Liver (tissue), 9 donors: ENCODE data around the gene SLC25A17. TPM values are rescaled to one million over a fixed set of nuclear protein-coding genes. Genes with fewer than 3 reads are reported as not detected.

ENCODE experiments used
- DNase-seq: peaks from one replicate; pipeline ENCODE4 v3.0.0-alpha.2; 2017; ENCODE audit warnings: low spot score
- H3K27ac ChIP-seq, 2 donors: one replicate each; pipeline ENCODE4 v1.7.0; 2013; ENCODE audit warnings: inconsistent platforms in 2 of 2, low read length in 2 of 2, control low read depth in 1 of 2, low read depth in 1 of 2, mild to moderate bottlenecking in 1 of 2
- H3K27me3 ChIP-seq, 4 donors: one replicate each; pipeline versions ENCODE4 v1.6.1 to v1.7.0; 2013; ENCODE audit warnings: low read length in 3 of 4, inconsistent platforms in 1 of 4, mild to moderate bottlenecking in 1 of 4, moderate library complexity in 1 of 4; ENCODE audit not compliant: control insufficient read depth in 4 of 4, insufficient read depth in 4 of 4
- H3K36me3 ChIP-seq, 4 donors: one replicate each; pipeline versions ENCODE4 v1.6.1 to v1.7.0; 2013; ENCODE audit warnings: low read length in 3 of 4, mild to moderate bottlenecking in 3 of 4, low read depth in 1 of 4, moderate library complexity in 1 of 4; ENCODE audit not compliant: control insufficient read depth in 4 of 4, insufficient read depth in 3 of 4
- H3K4me1 ChIP-seq, 4 donors: one replicate each; pipeline versions ENCODE4 v1.6.1 to v1.7.0; 2013; ENCODE audit warnings: low read length in 3 of 4, mild to moderate bottlenecking in 3 of 4, moderate library complexity in 1 of 4; ENCODE audit not compliant: control insufficient read depth in 4 of 4, insufficient read depth in 4 of 4
- H3K4me3 ChIP-seq, 3 donors: one replicate each; pipeline versions ENCODE4 v1.6.1 to v1.7.0; 2013; ENCODE audit warnings: low read length in 3 of 3, control low read depth in 1 of 3, low read depth in 1 of 3, mild to moderate bottlenecking in 1 of 3
- H3K9ac ChIP-seq, 2 donors: one replicate each; pipeline ENCODE4 v1.7.0; 2013; ENCODE audit warnings: low read length in 2 of 2, mild to moderate bottlenecking in 2 of 2, moderate library complexity in 2 of 2, control low read depth in 1 of 2, low read depth in 1 of 2
- H3K9me3 ChIP-seq, 4 donors: one replicate each; pipeline versions ENCODE4 v1.6.1 to v1.7.0; 2013; ENCODE audit warnings: low read length in 3 of 4; ENCODE audit not compliant: control insufficient read depth in 4 of 4
- EGR1 ChIP-seq, 2 donors: IDR thresholded peaks; 2 replicates each; pipeline ENCODE4 v1.6.1; 2016 to 2018; ENCODE audit warnings: antibody characterized with exemption in 2 of 2, low read depth in 2 of 2
- FOXA1 ChIP-seq: IDR thresholded peaks from 2 replicates; pipeline ENCODE4 v1.6.1; 2016; ENCODE audit warnings: antibody characterized with exemption
- FOXA2 ChIP-seq: IDR thresholded peaks from 2 replicates; pipeline ENCODE4 v1.6.1; 2016; ENCODE audit warnings: antibody characterized with exemption
- GABPA ChIP-seq, 2 donors: IDR thresholded peaks in 1 of 2; conservative IDR thresholded peaks in 1 of 2; 2 replicates each; pipeline ENCODE4 v1.6.1; 2016; ENCODE audit warnings: antibody characterized with exemption in 2 of 2, mild to moderate bottlenecking in 1 of 2, moderate library complexity in 1 of 2
- HNF4A ChIP-seq, 2 donors: conservative IDR thresholded peaks; 2 replicates each; pipeline ENCODE4 v1.6.1; 2016; ENCODE audit warnings: antibody characterized with exemption in 2 of 2, mild to moderate bottlenecking in 2 of 2
- HNF4G ChIP-seq: IDR thresholded peaks from 2 replicates; pipeline ENCODE4 v1.6.1; 2016; ENCODE audit warnings: antibody characterized with exemption
- JUND ChIP-seq, 2 donors: IDR thresholded peaks; 2 replicates each; pipeline ENCODE4 v1.6.1; 2016; ENCODE audit warnings: antibody characterized with exemption in 2 of 2
- NR2F2 ChIP-seq: IDR thresholded peaks from 2 replicates; pipeline ENCODE4 v1.6.1; 2016; ENCODE audit warnings: antibody characterized with exemption
- RAD21 ChIP-seq, 2 donors: IDR thresholded peaks; 2 replicates each; pipeline ENCODE4 v1.6.1; 2016; ENCODE audit warnings: antibody characterized with exemption in 2 of 2, mild to moderate bottlenecking in 2 of 2
- RXRA ChIP-seq, 2 donors: IDR thresholded peaks; 2 replicates each; pipeline ENCODE4 v1.6.1; 2017 to 2018; ENCODE audit warnings: antibody characterized with exemption in 2 of 2, mild to moderate bottlenecking in 1 of 2
- SP1 ChIP-seq: IDR thresholded peaks from 2 replicates; pipeline ENCODE4 v1.6.1; 2018; ENCODE audit warnings: antibody characterized with exemption, mild to moderate bottlenecking
- TAF1 ChIP-seq: conservative IDR thresholded peaks from 2 replicates; pipeline ENCODE4 v1.6.1; 2016; ENCODE audit warnings: antibody characterized with exemption, mild to moderate bottlenecking
- YY1 ChIP-seq: IDR thresholded peaks from 2 replicates; pipeline ENCODE4 v1.6.1; 2016; ENCODE audit warnings: antibody characterized with exemption, mild to moderate bottlenecking
- WGBS: extraction: QIAGEN DNeasy Blood & Tissue Kit; methylation state at CpG from one replicate; pipeline ENCODE4 v1.1.7; 2013; 5-methylcytosine and 5-hydroxymethylcytosine counted together
- polyA plus RNA-seq, 2 donors: library from polyadenylated mRNA; stranded (reverse) in 1 of 2; unstranded in 1 of 2; fragments of 200-250 nt in 1 of 2; fragments of >200 nt in 1 of 2; fragmentation: Nextera tagmentation in 1 of 2; extraction: Ambion mirVana in 1 of 2; gene quantifications; one replicate each; pipeline versions ENCODE4 v1.2.1 to v1.2.3, GENCODE V29; 2013 to 2015
- total RNA-seq, 2 donors: library from RNA; depleted of rRNA; stranded (reverse); fragments of >200 nt; gene quantifications; one replicate each; pipeline ENCODE4 v1.2.3, GENCODE V29; 2014
- TF ChIP-seq, protein P1 (sequence below): IDR thresholded peaks from 2 replicates; pipeline ENCODE4 v1.6.1; 2016; ENCODE audit warnings: antibody characterized with exemption
- TF ChIP-seq, protein P2 (sequence below): fragments of 150-350 bp; IDR thresholded peaks from 2 replicates; pipeline ENCODE4 v1.5.1; 2017; ENCODE audit warnings: improper control_type of control experiment, low read depth, low read length; ENCODE audit not compliant: missing input control
- TF ChIP-seq, protein P3 (sequence below): IDR thresholded peaks from 2 replicates; pipeline ENCODE4 v1.6.1; 2016; ENCODE audit warnings: antibody characterized with exemption
- TF ChIP-seq, protein P4 (sequence below): IDR thresholded peaks from 2 replicates; pipeline ENCODE4 v1.6.1; 2016; ENCODE audit warnings: antibody characterized with exemption
- donor health status: healthy.
- donor health status: healthy.
- donor health status: healthy.
- donor health status: healthy.
- donor health status: healthy.

Gene SLC25A17
- total and polyA plus RNA-seq, 4 donors, result 7.3 to 17.5 (median 11.2) TPM

DNA sequence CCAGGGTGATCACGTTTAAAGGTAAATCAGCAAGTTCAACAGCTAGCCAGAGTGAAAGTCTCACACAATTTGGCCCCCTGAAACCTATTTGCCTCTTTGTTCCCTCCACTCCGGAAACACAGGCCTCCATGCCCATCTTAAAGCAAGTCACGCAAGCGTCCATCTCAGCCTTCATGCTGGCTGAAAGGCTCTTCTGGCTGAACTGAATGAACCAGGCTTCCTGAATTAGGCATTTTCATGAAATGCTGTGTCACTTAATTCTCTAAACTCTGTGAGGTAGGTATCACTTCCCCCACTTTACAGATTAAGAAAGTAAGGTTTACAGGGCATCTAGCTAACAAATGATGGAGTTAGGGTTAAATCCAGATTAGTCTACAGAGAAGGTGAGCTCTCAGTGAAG, 1.4 kb downstream of the SLC25A17 start (continued):
- TF ChIP-seq SP1 (no peak), JUND (IDR thresholded peaks at IDR 0.05) (no peak), FOXA1 (no peak), FOXA2 (no peak), YY1 (no peak)
- TF ChIP-seq, protein P1, sequence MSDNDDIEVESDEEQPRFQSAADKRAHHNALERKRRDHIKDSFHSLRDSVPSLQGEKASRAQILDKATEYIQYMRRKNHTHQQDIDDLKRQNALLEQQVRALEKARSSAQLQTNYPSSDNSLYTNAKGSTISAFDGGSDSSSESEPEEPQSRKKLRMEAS, result no peak

DNA sequence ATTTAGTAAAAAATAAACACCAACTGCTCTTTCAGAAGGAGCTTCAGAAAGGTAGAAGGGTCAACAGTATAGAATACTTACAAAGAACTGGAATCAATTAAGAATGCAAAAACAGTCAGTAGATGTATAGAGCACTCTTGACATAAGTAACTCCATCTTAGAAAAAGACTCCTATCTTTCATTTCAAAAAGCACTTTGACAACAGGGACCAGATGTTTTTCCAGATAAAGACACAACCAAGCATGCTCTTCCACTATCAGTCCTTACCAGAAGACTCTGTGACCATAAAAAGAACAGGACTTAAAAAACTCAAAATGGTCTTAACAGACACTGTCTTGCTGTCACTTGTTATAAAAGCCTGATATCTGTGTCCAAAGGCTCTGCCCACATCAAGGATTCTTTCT, 5.2 kb downstream of the SLC25A17 start:
- Histone ChIP-seq H3K27ac (no peak overlapping the region), H3K36me3 (peaks cover 0 to 2% (median under 1%) of the 10 kb centered on the region in 4 donors), H3K9ac (no peak overlapping the region), H3K4me3 (no peak overlapping the region), H3K27me3 (no peaks in the 10 kb centered on the region), H3K4me1 (peaks cover 3 to 13% (median 8%) of the 10 kb centered on the region in 4 donors), H3K9me3 (no peaks in the 10 kb centered on the region)
- TF ChIP-seq, protein P1, result no peak
- TF ChIP-seq, protein P2, sequence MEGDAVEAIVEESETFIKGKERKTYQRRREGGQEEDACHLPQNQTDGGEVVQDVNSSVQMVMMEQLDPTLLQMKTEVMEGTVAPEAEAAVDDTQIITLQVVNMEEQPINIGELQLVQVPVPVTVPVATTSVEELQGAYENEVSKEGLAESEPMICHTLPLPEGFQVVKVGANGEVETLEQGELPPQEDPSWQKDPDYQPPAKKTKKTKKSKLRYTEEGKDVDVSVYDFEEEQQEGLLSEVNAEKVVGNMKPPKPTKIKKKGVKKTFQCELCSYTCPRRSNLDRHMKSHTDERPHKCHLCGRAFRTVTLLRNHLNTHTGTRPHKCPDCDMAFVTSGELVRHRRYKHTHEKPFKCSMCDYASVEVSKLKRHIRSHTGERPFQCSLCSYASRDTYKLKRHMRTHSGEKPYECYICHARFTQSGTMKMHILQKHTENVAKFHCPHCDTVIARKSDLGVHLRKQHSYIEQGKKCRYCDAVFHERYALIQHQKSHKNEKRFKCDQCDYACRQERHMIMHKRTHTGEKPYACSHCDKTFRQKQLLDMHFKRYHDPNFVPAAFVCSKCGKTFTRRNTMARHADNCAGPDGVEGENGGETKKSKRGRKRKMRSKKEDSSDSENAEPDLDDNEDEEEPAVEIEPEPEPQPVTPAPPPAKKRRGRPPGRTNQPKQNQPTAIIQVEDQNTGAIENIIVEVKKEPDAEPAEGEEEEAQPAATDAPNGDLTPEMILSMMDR, result no peak
- no peak for TF ChIP-seq RAD21 (IDR thresholded peaks at IDR 0.05)
- no peak for TF ChIP-seq TAF1
- no peak for TF ChIP-seq NR2F2
- no peak for TF ChIP-seq HNF4A (conservative IDR thresholded peaks at IDR 0.05)
- TF ChIP-seq YY1, result no peak
- no peak for TF ChIP-seq SP1
- TF ChIP-seq RXRA (IDR thresholded peaks at IDR 0.05), result no peak
- no peak for TF ChIP-seq FOXA2
- no peak for TF ChIP-seq GABPA (IDR thresholded peaks at IDR 0.05 in 1 of 2, conservative IDR thresholded peaks at IDR 0.05 in 1 of 2)
- no peak for TF ChIP-seq EGR1 (IDR thresholded peaks at IDR 0.05; ENCODE audit: low read depth in 2 of 2)
- no peak for DNase-seq

DNA sequence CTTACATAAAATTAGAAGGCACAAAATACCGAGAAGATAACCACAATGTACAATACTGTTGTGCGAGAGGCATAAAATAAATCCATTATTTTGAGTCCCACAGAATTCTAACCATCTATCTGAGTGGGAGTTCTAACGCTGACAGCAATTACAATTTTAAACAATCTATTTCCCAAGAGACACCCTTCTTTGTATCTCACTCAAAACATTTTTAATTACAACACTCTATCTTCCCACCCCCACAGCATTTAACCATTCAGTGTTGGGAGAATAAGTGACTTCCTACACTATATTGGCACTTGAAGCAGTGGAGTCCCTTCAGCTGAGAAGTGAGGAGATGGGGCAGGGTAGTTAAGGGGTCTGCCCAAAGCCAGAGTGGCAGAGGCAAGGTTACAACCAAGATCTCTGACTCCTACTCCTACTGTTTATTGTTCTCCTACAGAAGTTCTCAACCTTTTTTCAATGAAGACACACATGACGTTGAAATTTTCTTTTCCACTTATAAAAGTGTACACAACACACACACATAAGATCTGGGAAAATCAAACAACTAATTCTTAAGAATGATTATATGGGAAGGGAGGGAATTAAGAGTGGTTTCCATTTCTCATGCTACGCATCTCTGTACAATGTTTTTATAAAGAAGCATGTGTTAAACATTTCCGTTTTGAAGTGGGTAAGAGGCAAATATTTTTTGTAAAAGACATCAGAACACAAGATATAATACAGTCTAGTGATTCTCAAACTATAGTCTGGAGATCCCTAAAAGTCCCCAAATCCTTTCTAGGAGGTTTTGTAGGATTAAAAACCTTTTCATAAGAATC, 10.9 kb downstream of the SLC25A17 start:
- no peak overlapping the region for H3K9ac ChIP-seq
- 83% methylated on average over 6 of the region's 6 CpGs for WGBS
- TF ChIP-seq, protein P3, sequence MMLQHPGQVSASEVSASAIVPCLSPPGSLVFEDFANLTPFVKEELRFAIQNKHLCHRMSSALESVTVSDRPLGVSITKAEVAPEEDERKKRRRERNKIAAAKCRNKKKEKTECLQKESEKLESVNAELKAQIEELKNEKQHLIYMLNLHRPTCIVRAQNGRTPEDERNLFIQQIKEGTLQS, result no peak
- TF ChIP-seq HNF4G, result no peak
- no peak for TF ChIP-seq FOXA2
- TF ChIP-seq, protein P1, result no peak
- TF ChIP-seq, protein P4, sequence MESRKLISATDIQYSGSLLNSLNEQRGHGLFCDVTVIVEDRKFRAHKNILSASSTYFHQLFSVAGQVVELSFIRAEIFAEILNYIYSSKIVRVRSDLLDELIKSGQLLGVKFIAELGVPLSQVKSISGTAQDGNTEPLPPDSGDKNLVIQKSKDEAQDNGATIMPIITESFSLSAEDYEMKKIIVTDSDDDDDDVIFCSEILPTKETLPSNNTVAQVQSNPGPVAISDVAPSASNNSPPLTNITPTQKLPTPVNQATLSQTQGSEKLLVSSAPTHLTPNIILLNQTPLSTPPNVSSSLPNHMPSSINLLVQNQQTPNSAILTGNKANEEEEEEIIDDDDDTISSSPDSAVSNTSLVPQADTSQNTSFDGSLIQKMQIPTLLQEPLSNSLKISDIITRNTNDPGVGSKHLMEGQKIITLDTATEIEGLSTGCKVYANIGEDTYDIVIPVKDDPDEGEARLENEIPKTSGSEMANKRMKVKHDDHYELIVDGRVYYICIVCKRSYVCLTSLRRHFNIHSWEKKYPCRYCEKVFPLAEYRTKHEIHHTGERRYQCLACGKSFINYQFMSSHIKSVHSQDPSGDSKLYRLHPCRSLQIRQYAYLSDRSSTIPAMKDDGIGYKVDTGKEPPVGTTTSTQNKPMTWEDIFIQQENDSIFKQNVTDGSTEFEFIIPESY, result no peak
- TF ChIP-seq NR2F2, result no peak
- no peak for TF ChIP-seq YY1
- no peak for TF ChIP-seq RXRA (IDR thresholded peaks at IDR 0.05)
- TF ChIP-seq SP1, result no peak
- TF ChIP-seq JUND (IDR thresholded peaks at IDR 0.05), result no peak
- TF ChIP-seq, protein P2, result no peak
- no peak for TF ChIP-seq TAF1
- no peak for TF ChIP-seq EGR1 (IDR thresholded peaks at IDR 0.05; ENCODE audit: low read depth in 2 of 2)
- TF ChIP-seq FOXA1, result no peak
- TF ChIP-seq RAD21 (IDR thresholded peaks at IDR 0.05), result no peak
- TF ChIP-seq GABPA (IDR thresholded peaks at IDR 0.05 in 1 of 2, conservative IDR thresholded peaks at IDR 0.05 in 1 of 2), result no peak

More for the DNA sequence above, 10.9 kb downstream of the SLC25A17 start:
- no peaks in the 10 kb centered on the region for H3K9me3 ChIP-seq
- H3K4me3 ChIP-seq, result no peak overlapping the region
- peaks cover 0 to 1% (median 0%) of the 10 kb centered on the region in 4 donors for H3K36me3 ChIP-seq
- H3K27me3 ChIP-seq, result no peaks in the 10 kb centered on the region
- peaks cover 0 to 1% (median 0%) of the 10 kb centered on the region in 4 donors for H3K4me1 ChIP-seq
- DNase-seq, result no peak
- H3K27ac ChIP-seq, result no peak overlapping the region
